Activated CD4-positive, alpha-beta T cell treated with anti-CD3 and anti-CD28 coated beads for 1 hour (primary cell): ENCODE data around the gene DIP2A.

Source experiments
- DNase-seq: peaks from one replicate; pipeline ENCODE4 v3.0.0-alpha.2; 2020

DIP2A gene

DNA sequence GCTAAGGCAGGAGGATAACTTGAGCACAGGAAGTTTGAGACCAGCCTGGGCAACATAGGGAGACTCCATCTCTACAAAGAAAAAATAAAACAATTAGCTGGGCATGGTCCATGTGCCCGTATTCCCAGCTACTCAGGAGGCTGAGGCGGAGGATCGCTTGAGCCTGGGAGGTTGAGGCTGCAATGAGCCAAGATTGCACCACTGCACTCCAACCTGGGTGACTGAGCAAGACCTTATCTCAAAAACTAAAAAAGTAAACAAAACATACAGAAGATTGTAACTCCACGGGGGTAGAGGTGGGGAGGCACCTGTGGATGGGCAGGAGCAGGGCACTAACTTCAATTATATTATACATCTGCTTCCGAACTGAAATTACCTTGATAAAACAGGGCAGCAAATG lies 141.6 kb downstream of the DIP2A start:
- DNase-seq = no peak

DNA sequence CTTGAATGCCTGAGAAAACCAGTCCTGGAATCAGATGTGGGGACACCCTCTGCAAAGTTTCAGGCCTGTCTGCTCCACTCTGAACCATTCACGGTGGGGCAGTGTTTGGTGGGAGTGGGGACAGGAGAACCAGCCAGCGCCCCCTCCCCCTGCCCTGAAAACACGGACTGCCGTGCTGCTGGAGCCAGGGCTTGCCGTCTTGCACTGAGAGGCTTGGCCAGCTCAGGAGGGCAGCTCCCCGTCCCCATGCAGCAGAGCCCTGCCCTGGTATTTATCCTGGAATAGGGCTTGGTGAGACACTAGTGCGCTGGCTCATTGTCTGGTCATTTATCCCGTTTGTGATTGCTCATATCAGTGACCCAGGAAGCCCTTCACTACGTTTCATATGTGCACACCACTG lies 142.3 kb downstream of the DIP2A start:
- no peak for DNase-seq

DNA sequence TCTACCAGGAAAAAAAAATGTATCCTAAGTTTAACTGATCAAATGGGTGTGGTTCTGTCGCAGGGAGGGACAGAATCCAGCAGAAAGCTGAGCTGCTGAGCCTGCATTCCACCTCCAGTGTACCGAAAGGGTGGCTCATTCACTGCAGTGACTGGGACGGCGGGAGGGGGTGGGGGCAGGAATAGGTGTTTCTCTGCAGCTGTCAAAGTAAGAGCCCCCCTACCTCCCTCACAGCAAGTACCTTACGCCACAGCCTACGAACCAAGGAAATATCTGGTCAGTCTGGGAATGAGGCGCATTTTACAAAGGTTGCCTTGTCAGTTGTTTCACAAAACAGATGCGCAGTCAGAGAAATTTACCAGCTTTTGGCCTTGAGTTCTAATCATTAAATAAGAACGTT lies 144.5 kb downstream of the DIP2A start:
- no peak for DNase-seq

DNA sequence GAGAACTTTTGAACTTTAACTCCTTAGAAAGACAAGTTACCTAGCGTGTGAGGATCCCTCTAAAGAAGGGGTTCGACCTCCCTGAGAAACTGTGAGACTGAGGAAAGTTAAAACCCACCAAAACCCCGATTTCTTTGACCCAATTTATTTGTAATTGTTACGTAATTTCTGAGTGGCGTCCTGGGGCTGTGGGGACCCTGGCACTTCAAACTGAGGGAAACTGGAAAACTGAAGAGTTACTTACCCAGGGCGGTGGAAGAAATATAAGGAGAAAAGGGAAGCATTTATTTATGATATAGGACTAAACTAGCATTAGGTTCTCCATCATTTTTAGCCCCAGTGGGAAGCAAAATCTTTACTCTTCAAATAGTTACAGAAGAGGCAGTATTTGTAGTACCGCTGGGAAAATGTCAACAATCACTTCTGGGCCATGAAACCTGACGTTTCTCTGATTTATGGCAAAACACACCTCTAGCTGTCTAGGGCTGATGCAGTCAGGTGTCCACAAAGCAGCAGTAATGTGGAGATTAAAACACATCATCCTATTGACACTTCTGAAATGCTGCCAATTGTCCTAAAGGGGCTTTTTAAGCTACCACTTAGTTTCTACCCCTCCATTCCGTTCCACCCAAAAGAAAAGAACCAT lies 145.8 kb downstream of the DIP2A start:
- DNase-seq = no peak

DNA sequence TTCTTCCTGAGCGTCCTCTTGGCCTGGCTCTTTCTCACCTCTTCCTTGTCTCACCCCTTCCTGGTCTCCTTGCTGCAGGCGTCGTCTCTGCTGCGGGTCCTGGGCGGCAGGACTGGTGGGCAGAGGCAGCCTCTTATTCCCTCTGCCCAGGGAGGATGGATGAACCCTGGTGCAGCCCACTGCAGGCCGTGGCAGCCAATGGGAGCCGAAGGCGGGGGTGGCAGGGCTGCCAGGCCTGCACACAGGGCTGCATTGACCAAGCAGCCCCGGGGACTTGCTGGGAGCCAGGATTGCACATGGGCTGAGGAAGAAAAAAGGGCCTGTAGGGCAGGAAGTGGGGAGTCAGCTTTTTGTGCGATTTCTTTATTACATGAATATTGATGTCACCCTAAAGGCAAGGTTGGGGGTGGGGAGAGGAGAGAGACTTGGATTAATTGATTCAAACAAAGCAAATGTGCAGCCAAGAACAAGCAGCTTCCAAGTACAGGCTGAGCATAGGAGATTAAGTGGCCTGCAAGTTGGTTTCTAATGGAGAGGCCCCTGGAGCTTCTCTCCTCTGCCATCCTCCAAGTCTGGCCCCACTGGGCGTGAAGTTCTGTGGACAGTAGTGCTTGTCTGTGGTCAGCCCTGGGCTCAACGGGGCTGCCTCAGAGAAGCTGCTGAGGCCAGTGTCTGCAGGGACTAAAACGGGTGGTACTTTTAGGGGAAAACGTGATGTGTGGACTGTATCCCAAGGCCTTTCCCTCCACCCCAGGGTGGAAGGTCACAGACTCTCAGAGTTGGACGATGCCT lies 146.5 kb downstream of the DIP2A start, which contains the start of gene S100B:
TSS of gene S100B (minus strand) at position 108 of the 792 bp plus-strand sequence. CDS start 2,667 bp downstream, outside the sequence.
- DNase-seq = no peak

DNA sequence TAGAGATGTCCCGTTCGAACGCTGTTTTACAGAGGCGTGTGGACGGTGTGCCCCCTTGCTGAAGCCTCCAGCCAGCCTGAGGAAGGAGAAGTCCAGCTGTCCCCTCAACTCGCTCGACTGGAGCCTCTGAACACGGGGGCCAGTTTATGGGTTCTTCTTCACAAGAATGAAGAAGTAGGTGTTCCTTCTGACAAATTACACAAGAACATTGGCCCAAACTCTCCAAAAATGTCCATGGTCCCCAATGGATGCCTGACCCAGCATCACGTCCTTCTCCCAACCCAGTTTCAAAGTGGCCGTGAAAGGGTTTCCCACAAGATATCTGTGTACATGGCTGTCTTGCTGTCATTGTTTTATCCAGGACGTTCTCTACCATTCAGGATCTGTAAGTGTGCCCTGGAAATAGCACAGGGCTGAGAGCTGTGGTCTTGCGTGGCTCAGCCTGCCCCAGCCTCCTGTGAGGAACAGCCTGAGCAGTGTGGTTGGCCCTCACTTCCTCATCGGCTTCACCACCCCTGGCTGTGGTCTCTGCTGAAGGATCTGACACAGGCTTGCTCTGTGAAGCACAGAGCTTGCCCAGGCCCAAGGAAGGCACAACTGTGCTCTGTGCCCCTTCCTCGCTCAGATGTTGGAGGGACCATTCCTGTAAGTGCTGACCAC lies 147.2 kb downstream of the DIP2A start:
- peak; percentile 26 for DNase-seq

DNA sequence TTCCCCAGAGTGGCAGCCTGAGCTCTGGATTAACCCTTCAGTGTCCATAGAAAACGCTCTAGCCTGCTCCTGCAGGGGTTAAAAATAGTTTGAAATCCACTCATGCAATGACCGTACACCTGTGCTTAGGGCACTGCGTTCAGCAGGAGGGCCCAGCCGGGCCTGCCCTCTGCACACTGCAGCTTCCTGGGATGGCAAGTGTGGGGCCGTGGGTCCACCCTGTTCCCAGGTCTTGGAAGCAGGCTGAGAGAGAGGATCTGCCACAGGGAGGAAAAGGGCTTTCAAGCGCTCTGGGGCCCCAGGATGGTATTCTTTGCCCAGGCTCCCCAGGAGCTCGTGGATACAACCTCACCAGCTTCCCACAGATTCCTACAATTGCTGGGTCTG lies 147.7 kb downstream of the DIP2A start:
- no peak for DNase-seq

DNA sequence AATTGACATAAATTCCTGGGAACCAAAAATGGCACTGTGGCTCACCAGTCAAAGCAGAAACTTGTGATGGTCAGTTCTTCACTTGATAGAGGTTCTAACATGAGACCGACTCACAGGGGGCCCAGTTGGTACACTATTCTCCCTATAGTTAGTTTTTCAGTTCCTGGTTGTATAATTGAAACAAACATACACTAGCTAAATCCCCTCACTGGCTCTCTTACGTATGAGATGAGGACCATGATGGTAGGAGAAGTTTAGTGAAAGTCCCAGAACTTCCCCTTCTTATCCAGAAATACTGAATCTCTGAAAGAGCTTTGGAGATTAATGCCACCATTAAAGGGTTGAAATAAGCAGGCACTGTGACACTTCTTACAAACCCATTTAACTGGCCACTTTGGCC lies 148.9 kb downstream of the DIP2A start:
- DNase-seq = no peak

DNA sequence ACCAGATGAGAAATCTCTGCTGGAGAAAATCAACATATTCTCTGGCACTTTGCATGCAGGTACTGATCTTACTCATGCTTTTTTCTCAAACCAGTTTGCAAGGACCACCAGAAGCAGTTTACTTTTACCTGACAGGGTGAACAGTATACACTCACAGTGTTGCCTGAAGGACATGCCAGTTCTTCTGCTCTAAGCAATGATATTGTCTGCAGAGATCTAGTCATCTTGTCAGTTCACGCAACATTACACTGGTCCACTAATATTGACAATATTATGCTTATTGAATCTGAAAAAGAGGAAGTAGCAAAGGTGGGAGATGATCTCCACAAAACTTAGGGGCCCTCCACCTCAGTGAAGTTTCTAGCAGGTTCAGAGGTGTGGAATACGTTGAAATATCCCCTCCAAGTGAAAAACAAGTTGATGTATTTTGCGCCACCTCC lies 150.0 kb downstream of the DIP2A start:
- DNase-seq = no peak

DNA sequence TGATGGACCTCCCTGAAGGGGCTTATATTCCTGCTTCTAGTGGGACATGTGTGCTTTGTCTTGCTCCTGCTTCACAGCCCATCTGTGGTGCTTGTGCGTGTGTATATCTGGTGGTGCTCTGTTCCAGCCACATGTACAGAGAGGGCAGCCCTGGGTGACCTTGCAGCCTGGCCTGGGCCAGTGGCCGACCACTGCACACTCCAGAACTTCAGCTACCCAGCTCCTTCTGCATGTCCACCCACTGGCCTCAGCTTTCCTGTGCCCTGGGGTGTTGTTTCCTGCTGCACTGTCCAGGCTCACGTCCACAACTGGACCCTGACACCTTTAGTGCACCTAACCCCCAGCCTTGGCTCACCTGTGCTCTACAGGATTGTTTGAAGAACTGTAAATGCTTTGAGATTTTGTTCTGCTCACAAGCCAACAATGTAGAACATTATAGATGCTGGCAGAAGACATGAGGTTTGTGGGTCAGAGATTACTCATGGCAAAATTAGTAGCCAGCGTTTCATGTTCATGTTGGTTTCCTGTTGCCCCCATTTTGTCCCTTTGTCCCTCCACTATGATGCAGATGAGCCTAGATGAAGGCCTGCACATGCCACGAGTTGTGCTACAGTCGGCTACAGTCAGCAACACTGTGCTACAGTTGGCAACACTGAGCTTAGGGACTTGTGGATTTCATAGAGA lies 151.5 kb downstream of the DIP2A start:
- DNase-seq = no peak

DNA sequence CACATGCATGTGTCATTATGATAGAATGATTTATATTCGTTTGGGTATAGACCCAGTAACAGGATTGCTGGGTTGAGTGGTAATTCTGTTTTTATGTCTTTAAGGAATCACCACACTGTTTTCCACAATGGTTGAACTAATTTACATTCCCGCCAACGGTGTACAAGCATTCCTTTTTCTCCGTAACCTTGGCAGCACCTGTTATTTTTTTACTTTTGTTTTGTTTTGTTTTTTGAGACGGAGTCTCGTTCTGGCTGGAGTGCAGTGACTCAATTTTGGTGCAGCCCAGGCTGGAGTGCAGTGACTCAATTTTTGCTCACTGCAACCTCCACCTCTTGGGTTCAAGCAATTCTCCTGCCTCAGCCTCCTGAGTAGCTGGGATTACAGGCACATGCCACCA lies 154.7 kb downstream of the DIP2A start:
- DNase-seq = no peak

DNA sequence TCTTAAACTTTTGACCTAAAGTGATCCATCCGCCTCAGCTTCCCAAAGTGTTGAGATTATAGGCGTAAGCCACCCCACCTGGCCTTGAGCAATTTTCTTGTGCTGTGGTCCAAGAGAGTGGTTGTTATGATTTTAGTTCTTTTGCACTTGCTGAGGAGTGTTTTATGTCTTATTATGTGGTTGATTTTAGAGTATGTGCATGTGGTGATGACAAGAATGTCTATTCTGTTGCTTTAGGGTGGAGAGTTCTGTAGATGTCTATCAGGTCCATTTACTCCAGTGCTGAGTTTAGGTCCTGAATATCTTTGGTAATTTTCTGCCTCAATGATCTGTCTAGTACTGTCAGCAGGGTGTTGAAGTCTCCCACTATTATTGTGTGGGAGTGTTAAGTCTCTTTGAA lies 157.4 kb downstream of the DIP2A start:
- DNase-seq = no peak

DNA sequence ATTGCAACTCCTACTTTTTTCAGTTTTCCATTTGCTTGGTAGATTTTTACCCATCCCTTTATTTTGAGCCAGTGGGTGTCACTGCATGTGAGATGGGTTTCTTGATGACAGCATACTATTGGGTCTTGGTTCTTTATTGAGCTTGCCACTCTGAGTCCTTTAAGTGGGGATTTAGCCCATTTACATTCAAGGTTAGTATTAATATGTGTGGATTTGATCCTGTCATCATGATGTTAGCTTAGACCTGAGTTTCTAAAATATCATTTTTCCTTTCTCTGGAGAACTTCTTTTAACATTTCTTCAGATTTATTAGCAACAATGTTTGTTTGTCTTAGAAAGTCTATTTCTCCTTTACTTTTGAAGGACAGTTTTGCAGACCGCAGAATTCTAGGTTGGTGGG lies 158.0 kb downstream of the DIP2A start:
- no peak for DNase-seq

DNA sequence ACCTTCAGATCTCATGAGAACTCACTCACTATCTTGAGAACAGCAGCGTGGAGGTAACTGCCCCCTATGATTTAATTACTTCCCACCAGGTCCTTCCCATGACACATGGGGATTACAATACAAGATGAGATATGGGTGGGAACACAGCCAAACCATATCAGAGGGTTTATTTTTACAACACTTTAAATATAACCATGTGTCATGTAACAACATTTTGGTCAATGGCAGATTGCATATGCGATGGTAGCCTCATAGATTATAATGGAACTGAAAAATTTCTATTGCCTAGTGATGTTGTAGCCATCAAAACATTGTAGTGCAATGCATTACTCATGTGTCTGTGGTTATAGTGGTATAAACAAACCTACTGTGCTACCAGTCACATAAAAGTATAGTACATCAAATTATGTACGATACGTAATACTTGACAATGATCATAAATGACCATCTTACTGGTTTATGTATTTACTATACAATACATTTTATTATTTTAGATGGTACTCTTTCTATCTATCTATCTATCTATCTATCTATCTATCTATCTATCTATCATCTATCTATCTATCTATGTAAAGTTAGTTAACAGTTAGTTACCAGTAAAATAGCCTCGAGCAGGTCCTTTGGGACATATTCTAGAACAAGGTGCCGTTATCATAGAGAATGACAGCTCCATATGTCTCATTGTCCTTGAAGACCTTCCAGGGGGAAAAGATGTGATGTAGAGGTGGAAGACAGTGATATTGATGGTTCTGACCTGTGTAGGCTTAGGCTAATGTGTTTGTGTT lies 158.8 kb downstream of the DIP2A start:
- DNase-seq = no peak

DNA sequence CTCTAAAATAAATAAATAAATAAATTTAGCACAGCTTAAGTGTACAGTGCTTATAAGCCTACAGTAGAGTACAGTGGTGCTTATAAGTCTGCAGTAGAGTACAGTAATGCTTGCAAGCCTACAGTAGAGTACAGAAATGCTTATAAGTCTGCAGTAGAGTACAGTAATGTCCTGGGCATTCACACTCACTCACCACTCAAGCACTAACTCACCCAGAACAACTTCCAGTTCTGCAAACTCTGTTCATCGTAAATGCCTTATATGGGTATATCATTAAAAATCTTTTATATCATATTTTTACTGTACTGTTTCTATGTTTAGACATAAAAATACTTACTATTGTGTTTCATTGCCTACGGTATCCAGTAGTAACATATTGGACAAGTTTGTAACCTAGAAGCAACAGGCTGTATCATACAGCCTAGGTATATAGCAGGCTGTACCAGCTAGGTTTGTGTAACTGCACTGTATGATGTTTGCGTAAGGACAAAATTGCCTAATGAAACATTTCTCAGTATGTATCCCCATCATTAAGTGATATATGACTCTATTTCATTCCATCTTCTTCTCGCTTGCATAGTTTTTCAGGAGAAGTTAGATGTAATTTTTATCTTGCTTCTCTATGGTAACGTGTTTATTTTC lies 160.2 kb downstream of the DIP2A start:
- no peak for DNase-seq
